ENCODE measurements around the gene MAPKAPK2. TPM values are rescaled to one million over a fixed set of nuclear protein-coding genes. Genes with fewer than 3 reads are reported as not detected.
"Not testable (repeated sequence)": the region's sequence is repeated elsewhere in the genome, so short reads cannot be mapped to it uniquely, and the experiment has no call there.

The MAPKAPK2 gene
- total RNA-seq: 10 to 100 TPM; 68.4 to 75.2 (median 72.1) TPM
- long read RNA-seq, donor 1, transcript MAPKAPK2-202 (10 exons, 2,961 nt): major isoform, 8 of 16 reads
- long read RNA-seq, donor 1, partial matches to known transcripts: 0 of 16 reads
- long read RNA-seq, donor 1, other reads (novel, unspliced or antisense): 8 of 16 reads
- long read RNA-seq, donor 2, partial matches to known transcripts: 0 of 2 reads
- long read RNA-seq, donor 2, other reads (novel, unspliced or antisense): 1 of 2 reads

- H3K4me1 ChIP-seq (ENCODE audit: low read depth): peaks cover 34% of the 10 kb centered on the region
- intact Hi-C loops (cut with DNase I, micrococcal nuclease): no loop called here
- DNase-seq (peak; percentile 79 to 86 (median 85)), ATAC-seq (peak; percentile 85)
- no peaks in the 10 kb centered on the region for H3K9me3 ChIP-seq
- no peaks in the 10 kb centered on the region for H3K36me3 ChIP-seq (ENCODE audit: low read depth)
- H3K4me3 ChIP-seq: peak within 1 kb of the TSS; percentile 78
- no peak for TF ChIP-seq CTCF (IDR thresholded peaks at IDR 0.05)
Measured at GRCh38 chr1:206684478-206685333, at the start of gene MAPKAPK2. Gene MAPKAPK2 (plus strand): TSS chr1:206684905. CDS start chr1:206685230, 325 bp downstream.

GRCh38 chr1:206635080-206635977, 49.4 kb upstream of the MAPKAPK2 start, which contains the start of gene DYRK3:
Gene DYRK3 (plus strand): TSS chr1:206635536. CDS start chr1:206635704, 168 bp downstream.
- Histone ChIP-seq H3K9me3 (no peaks in the 10 kb centered on the region), H3K36me3 (ENCODE audit: low read depth) (no peaks in the 10 kb centered on the region), H3K4me1 (ENCODE audit: low read depth) (peaks cover 12% of the 10 kb centered on the region), H3K4me3 (peak within 1 kb of the TSS; percentile 48)
- ATAC-seq: peak; percentile 99
- intact Hi-C loops (cut with DNase I, micrococcal nuclease): loop anchor here (10.0 kb wide), 2 partner anchors 79 to 279 kb away; no protein-coding TSS in a partner anchor
- peak; percentile 94 to 96 (median 96) for DNase-seq
- TF ChIP-seq CTCF (IDR thresholded peaks at IDR 0.05): peak; percentile 11

- DNase-seq (no peak), ATAC-seq (no peak)
- Histone ChIP-seq H3K9me3 (no peaks in the 10 kb centered on the region), H3K4me1 (ENCODE audit: low read depth) (peaks cover 12% of the 10 kb centered on the region), H3K4me3 (peak overlapping the region; percentile 48), H3K36me3 (ENCODE audit: low read depth) (no peaks in the 10 kb centered on the region)
- intact Hi-C loops (cut with DNase I, micrococcal nuclease): loop anchor here (10.0 kb wide), 2 partner anchors 79 to 279 kb away; no protein-coding TSS in a partner anchor
- TF ChIP-seq CTCF (IDR thresholded peaks at IDR 0.05): no peak
Measured at GRCh38 chr1:206635978-206636345, 48.7 kb upstream of the MAPKAPK2 start.

- Histone ChIP-seq H3K4me1 (ENCODE audit: low read depth) (peaks cover 12% of the 10 kb centered on the region), H3K36me3 (ENCODE audit: low read depth) (no peaks in the 10 kb centered on the region), H3K4me3 (no peak overlapping the region), H3K9me3 (no peaks in the 10 kb centered on the region)
- no peak for TF ChIP-seq CTCF (IDR thresholded peaks at IDR 0.05)
- DNase-seq (no peak), ATAC-seq (no peak)
- intact Hi-C loops (cut with DNase I, micrococcal nuclease): loop anchor here (10.0 kb wide), 2 partner anchors 78 to 278 kb away; no protein-coding TSS in a partner anchor
Measured at GRCh38 chr1:206636671-206637070, 48.0 kb upstream of the MAPKAPK2 start.

GRCh38 chr1:206637605-206638004, 47.1 kb upstream of the MAPKAPK2 start:
- Histone ChIP-seq H3K4me3 (no peak overlapping the region), H3K36me3 (ENCODE audit: low read depth) (no peaks in the 10 kb centered on the region), H3K4me1 (ENCODE audit: low read depth) (peaks cover 12% of the 10 kb centered on the region), H3K9me3 (no peaks in the 10 kb centered on the region)
- intact Hi-C loops (cut with DNase I, micrococcal nuclease): loop anchor here (10.0 kb wide), 2 partner anchors 77 to 277 kb away; no protein-coding TSS in a partner anchor
- ATAC-seq (no peak), DNase-seq (no peak)
- TF ChIP-seq CTCF (IDR thresholded peaks at IDR 0.05): no peak

GRCh38 chr1:206642074-206642473, 42.6 kb upstream of the MAPKAPK2 start:
- ATAC-seq; DNase-seq; H3K4me1 ChIP-seq (ENCODE audit: low read depth); H3K4me3 ChIP-seq; H3K9me3 ChIP-seq; intact Hi-C loops (cut with DNase I, micrococcal nuclease); H3K36me3 ChIP-seq (ENCODE audit: low read depth): not testable (repeated sequence)
